Stimulated activated CD4-positive, alpha-beta T cell treated with anti-CD3 and anti-CD28 coated beads, Interleukin-2, amount 100 ng/mL, for 48 hours (primary cell): Measurements from ENCODE around the gene MLLT3.

Experiments used
- DNase-seq, 2 donors: peaks; one replicate each; pipeline ENCODE4 v3.0.0-alpha.2; 2020

Gene MLLT3

GRCh38 chr9:20472342-20473045 is 149.8 kb downstream of the MLLT3 start:
- no peak for DNase-seq

GRCh38 chr9:20466328-20467008 is 155.8 kb downstream of the MLLT3 start:
- no peak for DNase-seq

- no peak for DNase-seq
These were observed 158.1 kb downstream of the MLLT3 start for GRCh38 chr9:20464242-20464641.

GRCh38 chr9:20463823-20464222 is 158.5 kb downstream of the MLLT3 start:
- no peak for DNase-seq

- no peak for DNase-seq
These were observed 159.9 kb downstream of the MLLT3 start for GRCh38 chr9:20462410-20462809.

GRCh38 chr9:20447291-20447690 is 175.0 kb downstream of the MLLT3 start:
- DNase-seq: no peak

DNA sequence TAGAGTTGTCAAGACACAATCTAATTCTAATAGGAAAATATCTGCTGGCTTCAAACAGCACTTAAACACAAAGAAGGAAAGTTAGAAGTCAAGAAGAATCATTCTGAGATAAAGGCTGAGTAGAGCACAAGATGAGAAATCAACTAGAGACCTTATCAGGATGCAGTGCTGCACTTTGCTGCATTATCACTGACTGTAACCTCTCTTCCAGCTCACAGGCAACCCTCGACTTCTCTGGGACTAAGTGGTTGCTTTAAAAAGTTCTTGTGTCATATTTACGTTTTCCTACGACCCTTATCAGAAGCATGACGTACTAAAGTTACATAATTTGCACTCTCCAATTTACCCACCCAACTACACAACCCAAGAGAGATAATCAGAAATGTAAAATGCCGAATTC is 176.1 kb downstream of the MLLT3 start:
- no peak for DNase-seq

DNA sequence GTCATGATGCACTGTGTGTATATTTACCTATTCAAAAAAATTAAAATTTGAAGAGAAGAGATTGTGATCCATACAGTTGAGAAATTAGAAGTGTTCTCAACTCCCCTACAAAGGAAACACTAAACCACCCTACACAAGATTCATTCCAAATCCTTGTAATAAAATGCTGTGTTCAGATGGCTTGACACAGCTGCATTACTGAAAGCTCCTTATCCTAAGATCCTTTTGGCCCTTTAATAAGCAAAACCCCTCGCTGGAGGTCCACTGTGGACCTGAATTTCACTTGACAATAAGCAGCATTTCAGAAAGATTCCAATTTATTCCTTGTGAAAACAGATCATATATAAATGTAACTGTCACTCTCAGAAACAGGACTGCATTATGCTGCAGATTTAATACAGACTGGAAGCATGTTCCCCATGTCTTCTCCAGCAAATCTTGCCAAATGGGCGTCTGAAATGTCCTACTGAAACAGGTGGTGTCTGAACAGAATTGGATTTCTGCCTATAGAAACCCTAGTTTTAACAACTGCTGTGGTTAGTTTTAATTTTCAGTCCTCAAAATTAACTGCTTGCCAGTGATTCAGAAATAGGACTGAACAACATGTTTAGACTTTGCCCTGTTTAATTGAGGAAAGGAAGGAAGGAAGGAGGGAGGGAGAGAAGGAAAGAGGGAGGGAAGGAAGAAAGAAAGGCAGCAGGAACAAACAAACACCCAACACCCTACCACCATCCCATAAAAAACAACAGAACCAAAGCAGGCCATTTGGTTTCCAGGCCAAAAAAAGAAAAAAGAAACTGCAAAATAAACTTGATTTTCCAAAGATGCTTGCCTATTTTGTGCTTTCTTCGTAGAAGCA is 179.6 kb downstream of the MLLT3 start:
- DNase-seq: no peak

DNA sequence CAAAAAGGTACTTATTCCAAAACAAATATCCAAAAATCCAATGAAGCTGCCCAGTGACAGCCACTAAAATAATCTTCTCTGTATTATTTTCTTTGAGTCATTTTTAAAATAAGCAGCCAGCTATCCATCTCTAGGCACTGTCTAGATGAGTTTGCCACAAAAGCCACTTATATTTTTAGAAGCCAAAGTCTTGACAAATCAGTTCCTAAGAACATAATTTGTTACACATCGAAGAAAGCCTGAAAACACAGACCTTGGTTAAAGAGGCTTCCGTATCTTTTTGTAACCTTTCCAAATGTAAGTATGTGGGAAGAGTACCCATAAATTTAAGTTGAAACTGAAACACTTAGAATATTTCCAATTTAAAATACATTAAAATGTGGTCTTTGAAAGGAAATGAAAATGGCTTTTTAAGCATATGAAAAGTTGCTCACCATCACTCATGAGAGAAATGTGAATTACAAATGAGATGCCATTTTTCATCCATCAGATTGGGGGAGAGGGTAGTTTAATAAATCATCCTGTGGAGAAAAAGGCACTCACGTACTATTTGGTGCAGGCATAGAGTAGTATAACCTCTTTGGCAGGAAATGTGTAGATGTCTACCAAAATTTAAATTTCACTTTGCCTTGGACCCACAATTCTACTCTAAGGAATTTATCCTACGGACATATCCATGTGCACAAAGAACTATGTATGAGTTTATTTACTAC is 180.4 kb downstream of the MLLT3 start:
- DNase-seq: no peak

DNA sequence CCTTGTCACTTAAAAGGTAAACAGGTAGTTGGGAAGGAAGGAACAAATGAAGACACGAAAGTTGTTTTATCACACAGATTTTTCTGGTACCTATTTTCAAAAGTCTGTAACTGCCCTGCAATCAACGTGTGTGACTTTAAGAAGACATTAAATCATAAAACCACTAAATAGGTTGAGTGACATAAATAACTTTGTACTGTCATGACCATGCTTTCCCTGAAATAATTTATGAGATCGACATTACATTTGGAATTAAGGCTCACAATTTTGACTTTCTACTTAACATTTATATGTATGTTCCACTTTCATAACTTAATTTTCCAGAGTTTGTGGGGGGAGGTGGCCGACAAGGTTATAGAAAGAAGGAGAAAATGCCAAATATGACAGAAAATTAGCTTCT is 181.1 kb downstream of the MLLT3 start:
- no peak for DNase-seq

DNA sequence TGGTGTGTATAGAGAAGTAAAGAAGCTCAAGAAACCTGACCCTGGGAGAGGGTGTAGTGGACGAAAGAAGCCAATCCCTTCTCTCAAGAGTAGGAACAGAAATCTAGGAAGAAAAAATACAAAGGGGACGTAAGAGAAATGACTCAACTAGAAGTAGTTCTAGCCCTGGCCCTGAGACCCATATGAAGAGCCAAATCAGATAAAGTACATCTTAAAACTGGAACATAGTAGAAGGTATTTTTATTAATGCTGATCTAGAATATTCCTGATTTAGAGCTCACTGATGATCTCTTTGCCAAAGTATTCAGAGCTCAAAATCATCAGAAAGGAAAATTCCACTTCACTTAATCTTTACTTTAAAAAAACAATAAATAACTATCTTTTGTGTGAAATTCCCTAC is 184.8 kb downstream of the MLLT3 start:
- no peak for DNase-seq

GRCh38 chr9:20436476-20437195 is 185.7 kb downstream of the MLLT3 start:
- no peak for DNase-seq

- DNase-seq: no peak
These were observed 193.3 kb downstream of the MLLT3 start for GRCh38 chr9:20428976-20429375.

DNA sequence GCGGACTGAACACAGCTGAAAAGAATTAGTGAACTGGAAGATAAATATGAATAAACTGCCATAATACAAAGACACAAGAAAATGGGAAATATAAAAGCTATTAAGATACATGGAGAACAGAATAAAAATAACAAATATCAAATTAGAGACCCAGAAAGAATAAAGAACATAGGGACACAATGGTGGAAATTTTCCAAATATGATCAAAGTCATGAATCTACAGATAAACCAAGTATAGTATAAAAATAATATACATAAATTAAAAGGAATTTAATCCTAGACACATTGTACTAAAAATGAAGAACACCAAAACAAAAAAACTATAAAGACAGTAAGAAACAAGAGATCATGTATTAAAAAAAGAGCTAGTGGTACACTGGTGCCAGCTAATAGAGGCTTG is 194.9 kb downstream of the MLLT3 start:
- no peak for DNase-seq

DNA sequence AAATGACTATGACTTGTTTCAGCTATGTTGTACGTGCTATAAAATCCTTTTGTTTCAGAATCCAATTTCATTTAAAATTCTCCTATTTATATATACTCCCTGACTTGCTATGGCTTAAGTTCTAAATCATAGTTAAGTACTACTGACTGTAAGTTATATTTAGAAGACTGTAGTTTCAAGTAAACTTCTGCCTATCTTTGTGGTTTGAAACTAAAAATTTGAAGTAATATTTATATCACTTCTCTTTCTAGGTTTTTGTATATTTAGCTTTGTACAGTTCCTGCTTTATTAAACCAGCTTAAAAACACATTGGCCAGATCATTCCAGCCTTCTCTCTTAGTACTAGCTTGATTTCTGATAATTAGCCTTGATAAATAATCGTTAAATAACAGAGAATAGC is 196.3 kb downstream of the MLLT3 start:
- no peak for DNase-seq

GRCh38 chr9:20419533-20419932 is 202.8 kb downstream of the MLLT3 start:
- no peak for DNase-seq

DNA sequence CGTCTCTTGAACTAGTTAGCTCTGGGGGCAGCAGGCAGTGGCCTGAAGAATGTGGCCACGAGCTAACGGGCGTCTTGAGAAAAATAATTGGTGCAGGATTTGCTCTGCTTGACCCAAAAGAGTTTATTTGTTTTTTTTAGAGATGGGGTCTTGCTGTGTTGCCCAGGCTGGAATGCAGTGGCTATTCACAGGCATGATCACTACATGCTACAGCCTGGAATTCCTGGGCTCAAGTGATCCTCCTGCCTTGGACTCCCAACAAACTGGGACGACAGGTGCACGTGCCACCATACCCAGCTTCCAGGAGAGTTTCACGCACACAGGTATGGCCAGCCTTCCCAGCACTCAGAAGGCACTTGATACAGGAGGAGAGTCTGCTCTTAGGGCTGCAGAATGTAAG is 203.8 kb downstream of the MLLT3 start:
- DNase-seq: no peak

GRCh38 chr9:20417373-20418080 is 204.8 kb downstream of the MLLT3 start:
- no peak for DNase-seq

GRCh38 chr9:20414150-20414549 is 208.1 kb downstream of the MLLT3 start:
- DNase-seq: no peak

DNA sequence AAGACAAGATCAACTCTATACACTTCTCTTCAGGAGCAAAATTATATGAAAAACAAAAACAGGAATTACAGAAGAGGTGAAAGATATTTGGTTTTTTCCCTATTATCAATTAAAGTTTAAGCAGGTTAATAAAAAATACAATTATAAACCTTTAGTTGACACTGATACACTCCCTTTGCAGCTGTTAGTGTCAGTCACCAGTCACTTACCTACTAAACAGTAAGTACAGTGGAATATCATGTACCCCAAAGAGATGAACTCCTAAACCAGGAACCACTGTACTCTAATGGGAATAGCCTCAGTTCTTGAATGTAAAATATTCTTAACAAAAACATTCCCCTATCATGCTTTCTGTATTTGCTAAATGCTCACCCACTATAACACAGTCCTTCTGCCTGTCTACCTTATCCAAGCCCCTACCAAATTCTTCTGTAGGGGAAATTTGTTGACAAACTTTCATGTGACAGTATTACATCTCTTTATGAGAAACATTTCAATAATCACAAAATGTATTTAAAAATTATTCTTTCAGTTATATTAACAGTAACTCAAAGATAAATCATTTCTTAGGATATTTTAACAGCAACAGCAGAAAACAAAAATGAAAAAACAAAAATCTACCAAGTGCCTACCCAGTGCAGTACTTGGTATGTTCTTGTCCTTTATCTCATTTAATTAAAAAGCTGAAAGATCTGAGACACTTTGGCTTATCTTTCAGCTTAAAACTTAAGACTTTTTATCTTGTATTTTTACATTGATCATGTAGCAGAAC is 212.8 kb downstream of the MLLT3 start:
- DNase-seq: no peak

DNA sequence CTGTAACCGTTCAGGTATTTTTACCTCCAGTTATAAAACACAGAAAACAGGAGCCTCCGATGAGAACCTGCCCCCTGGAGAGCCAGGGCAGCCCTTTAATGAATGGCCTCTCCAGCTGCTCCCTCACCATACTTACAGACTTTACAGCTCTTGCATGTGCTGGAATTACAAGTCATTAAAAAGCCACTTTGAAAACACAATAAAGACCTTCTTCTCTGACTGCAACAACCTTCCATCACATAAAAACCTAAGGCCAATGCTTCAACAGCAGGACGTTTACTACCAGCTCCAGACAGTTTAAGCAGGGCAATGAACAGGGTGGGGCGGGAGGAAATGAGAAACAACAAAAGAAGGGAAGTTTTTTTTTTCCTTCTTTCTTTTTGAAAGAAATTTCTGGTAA is 213.8 kb downstream of the MLLT3 start:
- no peak for DNase-seq
